Measurements from ENCODE around the gene CORO1A. TPM values are rescaled to one million over a fixed set of nuclear protein-coding genes. Genes with fewer than 3 reads are reported as not detected.
"Not testable (repeated sequence)": the region's sequence is repeated elsewhere in the genome, so short reads cannot be mapped to it uniquely, and the experiment has no call there.

Gene CORO1A
- total and polyA plus RNA-seq, 2 donors, result 312 to 554 TPM

- H3K4me1 ChIP-seq (ENCODE audit: control insufficient read depth in 2 of 2, insufficient read depth in 2 of 2, low read length in 2 of 2), result peaks cover 10 to 21% of the 10 kb centered on the region in 2 donors
- not testable (repeated sequence) for DNase-seq (ENCODE audit: low read depth in 6 of 9, low spot score in 9 of 9); H3K27me3 ChIP-seq (ENCODE audit: control insufficient read depth in 2 of 2, insufficient read depth in 1 of 2, low read length in 1 of 2); H3K9me3 ChIP-seq (ENCODE audit: control insufficient read depth in 2 of 2, insufficient read depth in 1 of 2, low read length in 1 of 2); H3K4me3 ChIP-seq (ENCODE audit: low read length in 2 of 2); H3K27ac ChIP-seq (ENCODE audit: low read depth in 1 of 2, low read length in 1 of 2)
- peaks cover 21 to 22% of the 10 kb centered on the region in 2 donors for H3K36me3 ChIP-seq (ENCODE audit: control insufficient read depth in 2 of 2, insufficient read depth in 2 of 2, low read length in 1 of 2)
- 98% methylated on average over 4 of the region's 12 CpGs for WGBS
These were observed 7.8 kb downstream of the CORO1A start for GRCh38 chr16:30191158-30191557.

DNA sequence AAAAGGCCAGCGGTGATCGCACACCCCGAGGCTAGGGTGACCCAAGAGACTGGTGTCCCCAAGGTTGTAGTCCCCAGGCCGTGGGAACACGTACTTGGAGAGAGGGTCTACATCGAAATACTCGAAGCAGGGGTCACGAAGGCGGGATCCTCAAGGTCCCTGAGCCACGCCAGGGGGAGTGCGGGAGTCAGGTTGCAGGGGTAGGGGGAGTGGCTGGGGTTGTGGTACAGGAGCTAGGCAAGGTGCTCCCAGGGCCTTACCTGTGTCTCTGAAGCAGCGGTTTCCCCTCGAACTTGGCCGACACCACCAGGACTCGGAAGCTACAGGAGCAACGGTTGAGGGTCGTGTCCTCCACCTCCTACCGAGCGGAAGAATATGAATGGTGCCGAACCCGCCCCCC is 9.7 kb downstream of the CORO1A start:
- not testable (repeated sequence) for H3K27ac ChIP-seq (ENCODE audit: low read depth in 1 of 2, low read length in 1 of 2); H3K27me3 ChIP-seq (ENCODE audit: control insufficient read depth in 2 of 2, insufficient read depth in 1 of 2, low read length in 1 of 2); H3K9me3 ChIP-seq (ENCODE audit: control insufficient read depth in 2 of 2, insufficient read depth in 1 of 2, low read length in 1 of 2); H3K4me3 ChIP-seq (ENCODE audit: low read length in 2 of 2); H3K36me3 ChIP-seq (ENCODE audit: control insufficient read depth in 2 of 2, insufficient read depth in 2 of 2, low read length in 1 of 2); DNase-seq (ENCODE audit: low read depth in 6 of 9, low spot score in 9 of 9); H3K4me1 ChIP-seq (ENCODE audit: control insufficient read depth in 2 of 2, insufficient read depth in 2 of 2, low read length in 2 of 2)
- no CpG with 5 or more reads among the region's 21 CpGs for WGBS

DNA sequence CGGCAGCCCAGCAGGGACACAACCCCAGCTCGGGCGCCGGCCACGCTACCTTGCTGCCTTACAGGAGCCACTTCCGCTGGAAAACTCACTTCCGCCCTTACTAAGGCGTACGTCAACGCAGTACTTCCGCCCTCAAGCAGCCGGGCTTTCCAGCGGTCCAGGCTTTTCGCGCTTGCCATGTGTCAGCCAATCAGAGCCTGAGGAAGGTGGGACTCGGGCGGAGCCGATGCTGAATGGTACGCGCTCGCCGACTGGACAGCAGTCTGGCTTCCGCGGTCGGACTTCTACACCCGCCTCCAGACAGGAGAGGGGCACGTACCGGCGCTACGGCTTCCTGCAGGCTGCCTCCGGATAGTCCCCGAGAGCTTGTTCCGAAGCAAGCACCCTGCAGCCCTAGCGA is 10.2 kb downstream of the CORO1A start, which contains the start of the genes BOLA2B and SLX1A:
Gene BOLA2B, minus strand, starts transcription at position 52 of the 400 bp plus-strand sequence. CDS start 71 bp downstream, outside the sequence.
Gene SLX1A, plus strand, starts transcription at position 261 of the 400 bp plus-strand sequence. CDS start 210 bp downstream, outside the sequence.
- WGBS, result no CpG with 5 or more reads among the region's 34 CpGs
- H3K9me3 ChIP-seq (ENCODE audit: control insufficient read depth in 2 of 2, insufficient read depth in 1 of 2, low read length in 1 of 2); H3K27me3 ChIP-seq (ENCODE audit: control insufficient read depth in 2 of 2, insufficient read depth in 1 of 2, low read length in 1 of 2); H3K27ac ChIP-seq (ENCODE audit: low read depth in 1 of 2, low read length in 1 of 2); DNase-seq (ENCODE audit: low read depth in 6 of 9, low spot score in 9 of 9); H3K4me1 ChIP-seq (ENCODE audit: control insufficient read depth in 2 of 2, insufficient read depth in 2 of 2, low read length in 2 of 2); H3K36me3 ChIP-seq (ENCODE audit: control insufficient read depth in 2 of 2, insufficient read depth in 2 of 2, low read length in 1 of 2); H3K4me3 ChIP-seq (ENCODE audit: low read length in 2 of 2): not testable (repeated sequence)

- not testable (repeated sequence) for H3K9me3 ChIP-seq (ENCODE audit: control insufficient read depth in 2 of 2, insufficient read depth in 1 of 2, low read length in 1 of 2); H3K4me1 ChIP-seq (ENCODE audit: control insufficient read depth in 2 of 2, insufficient read depth in 2 of 2, low read length in 2 of 2); H3K27me3 ChIP-seq (ENCODE audit: control insufficient read depth in 2 of 2, insufficient read depth in 1 of 2, low read length in 1 of 2); H3K36me3 ChIP-seq (ENCODE audit: control insufficient read depth in 2 of 2, insufficient read depth in 2 of 2, low read length in 1 of 2); DNase-seq (ENCODE audit: low read depth in 6 of 9, low spot score in 9 of 9); H3K27ac ChIP-seq (ENCODE audit: low read depth in 1 of 2, low read length in 1 of 2); H3K4me3 ChIP-seq (ENCODE audit: low read length in 2 of 2)
- 15% methylated on average over 18 of the region's 60 CpGs for WGBS
These were observed 10.9 kb downstream of the CORO1A start for GRCh38 chr16:30194172-30194925.

DNA sequence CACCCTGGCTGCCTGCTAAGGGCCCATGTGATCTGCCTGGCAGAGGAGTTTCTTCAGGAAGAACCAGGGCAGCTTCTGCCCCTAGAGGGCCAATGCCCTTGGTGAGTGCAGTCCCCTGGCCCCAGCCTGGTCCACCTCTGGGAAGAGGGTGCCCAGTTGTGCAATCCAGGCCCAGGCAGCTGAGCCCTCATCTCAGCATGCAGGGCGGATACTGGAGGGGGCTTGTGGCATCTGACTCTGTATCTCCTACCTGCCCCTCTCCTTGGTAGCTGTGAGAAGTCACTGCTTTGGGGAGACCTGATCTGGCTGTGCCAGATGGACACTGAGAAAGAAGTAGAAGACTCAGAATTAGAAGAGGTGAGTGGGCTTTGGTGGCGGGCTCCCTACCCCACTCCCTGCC is 13.6 kb downstream of the CORO1A start:
- H3K36me3 ChIP-seq (ENCODE audit: control insufficient read depth in 2 of 2, insufficient read depth in 2 of 2, low read length in 1 of 2); DNase-seq (ENCODE audit: low read depth in 6 of 9, low spot score in 9 of 9): not testable (repeated sequence)

DNA sequence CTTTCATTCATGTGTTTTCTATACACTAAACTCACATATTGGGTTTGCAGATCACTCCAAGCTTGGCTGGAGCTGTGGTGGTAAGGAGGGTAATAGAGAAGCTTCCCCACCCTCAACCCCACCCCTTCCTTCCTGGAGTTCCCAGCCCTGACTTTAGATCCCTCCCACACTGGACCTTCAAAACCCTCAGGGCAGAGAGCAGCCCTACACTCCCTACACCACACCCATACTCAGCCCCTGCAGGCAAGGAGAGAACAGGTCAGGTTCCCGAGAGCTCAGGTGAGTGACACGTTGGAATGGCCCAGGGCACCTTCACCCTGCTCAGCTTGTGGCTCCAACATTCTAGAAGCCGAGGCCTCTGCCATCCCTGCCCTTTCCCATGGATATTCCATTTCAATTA is 15.6 kb downstream of the CORO1A start, which contains the start of gene SULT1A3:
Gene SULT1A3, plus strand, starts transcription at position 207 of the 400 bp plus-strand sequence. CDS start 1,474 bp downstream, outside the sequence.
- DNase-seq (ENCODE audit: low read depth in 6 of 9, low spot score in 9 of 9); H3K36me3 ChIP-seq (ENCODE audit: control insufficient read depth in 2 of 2, insufficient read depth in 2 of 2, low read length in 1 of 2): not testable (repeated sequence)
- WGBS, result no CpG with 5 or more reads among the region's 3 CpGs

More for the DNA sequence above, 13.6 kb downstream of the CORO1A start:
- H3K27me3 ChIP-seq (ENCODE audit: control insufficient read depth in 2 of 2, insufficient read depth in 1 of 2, low read length in 1 of 2); H3K9me3 ChIP-seq (ENCODE audit: control insufficient read depth in 2 of 2, insufficient read depth in 1 of 2, low read length in 1 of 2); H3K27ac ChIP-seq (ENCODE audit: low read depth in 1 of 2, low read length in 1 of 2); H3K4me3 ChIP-seq (ENCODE audit: low read length in 2 of 2); H3K4me1 ChIP-seq (ENCODE audit: control insufficient read depth in 2 of 2, insufficient read depth in 2 of 2, low read length in 2 of 2): not testable (repeated sequence)
- WGBS, result 97% methylated on average over 1 of the region's 2 CpGs

GRCh38 chr16:30199608-30200343 is 16.4 kb downstream of the CORO1A start:
- WGBS, result no CpG with 5 or more reads among the region's 15 CpGs
- not testable (repeated sequence) for DNase-seq (ENCODE audit: low read depth in 6 of 9, low spot score in 9 of 9); H3K9me3 ChIP-seq (ENCODE audit: control insufficient read depth in 2 of 2, insufficient read depth in 1 of 2, low read length in 1 of 2); H3K27ac ChIP-seq (ENCODE audit: low read depth in 1 of 2, low read length in 1 of 2); H3K27me3 ChIP-seq (ENCODE audit: control insufficient read depth in 2 of 2, insufficient read depth in 1 of 2, low read length in 1 of 2); H3K36me3 ChIP-seq (ENCODE audit: control insufficient read depth in 2 of 2, insufficient read depth in 2 of 2, low read length in 1 of 2); H3K4me1 ChIP-seq (ENCODE audit: control insufficient read depth in 2 of 2, insufficient read depth in 2 of 2, low read length in 2 of 2); H3K4me3 ChIP-seq (ENCODE audit: low read length in 2 of 2)

More for the DNA sequence above, 15.6 kb downstream of the CORO1A start, which contains the start of gene SULT1A3:
- H3K9me3 ChIP-seq (ENCODE audit: control insufficient read depth in 2 of 2, insufficient read depth in 1 of 2, low read length in 1 of 2); H3K27ac ChIP-seq (ENCODE audit: low read depth in 1 of 2, low read length in 1 of 2); H3K27me3 ChIP-seq (ENCODE audit: control insufficient read depth in 2 of 2, insufficient read depth in 1 of 2, low read length in 1 of 2); H3K4me3 ChIP-seq (ENCODE audit: low read length in 2 of 2); H3K4me1 ChIP-seq (ENCODE audit: control insufficient read depth in 2 of 2, insufficient read depth in 2 of 2, low read length in 2 of 2): not testable (repeated sequence)

GRCh38 chr16:30205541-30206236 is 22.3 kb downstream of the CORO1A start:
- not testable (repeated sequence) for H3K27me3 ChIP-seq (ENCODE audit: control insufficient read depth in 2 of 2, insufficient read depth in 1 of 2, low read length in 1 of 2); H3K27ac ChIP-seq (ENCODE audit: low read depth in 1 of 2, low read length in 1 of 2)

GRCh38 chr16:30206252-30206651 is 22.9 kb downstream of the CORO1A start:
- not testable (repeated sequence) for H3K27me3 ChIP-seq (ENCODE audit: control insufficient read depth in 2 of 2, insufficient read depth in 1 of 2, low read length in 1 of 2); H3K9me3 ChIP-seq (ENCODE audit: control insufficient read depth in 2 of 2, insufficient read depth in 1 of 2, low read length in 1 of 2); H3K4me3 ChIP-seq (ENCODE audit: low read length in 2 of 2); DNase-seq (ENCODE audit: low read depth in 6 of 9, low spot score in 9 of 9); H3K4me1 ChIP-seq (ENCODE audit: control insufficient read depth in 2 of 2, insufficient read depth in 2 of 2, low read length in 2 of 2); H3K27ac ChIP-seq (ENCODE audit: low read depth in 1 of 2, low read length in 1 of 2); H3K36me3 ChIP-seq (ENCODE audit: control insufficient read depth in 2 of 2, insufficient read depth in 2 of 2, low read length in 1 of 2)
- WGBS, result no CpG with 5 or more reads among the region's 33 CpGs

More at GRCh38 chr16:30205541-30206236, 22.3 kb downstream of the CORO1A start:
- H3K4me3 ChIP-seq (ENCODE audit: low read length in 2 of 2); DNase-seq (ENCODE audit: low read depth in 6 of 9, low spot score in 9 of 9); H3K9me3 ChIP-seq (ENCODE audit: control insufficient read depth in 2 of 2, insufficient read depth in 1 of 2, low read length in 1 of 2); H3K4me1 ChIP-seq (ENCODE audit: control insufficient read depth in 2 of 2, insufficient read depth in 2 of 2, low read length in 2 of 2); H3K36me3 ChIP-seq (ENCODE audit: control insufficient read depth in 2 of 2, insufficient read depth in 2 of 2, low read length in 1 of 2): not testable (repeated sequence)
- WGBS, result under 1% methylated on average over 20 of the region's 52 CpGs
